ENCODE data around the gene DNM3.

DNA sequence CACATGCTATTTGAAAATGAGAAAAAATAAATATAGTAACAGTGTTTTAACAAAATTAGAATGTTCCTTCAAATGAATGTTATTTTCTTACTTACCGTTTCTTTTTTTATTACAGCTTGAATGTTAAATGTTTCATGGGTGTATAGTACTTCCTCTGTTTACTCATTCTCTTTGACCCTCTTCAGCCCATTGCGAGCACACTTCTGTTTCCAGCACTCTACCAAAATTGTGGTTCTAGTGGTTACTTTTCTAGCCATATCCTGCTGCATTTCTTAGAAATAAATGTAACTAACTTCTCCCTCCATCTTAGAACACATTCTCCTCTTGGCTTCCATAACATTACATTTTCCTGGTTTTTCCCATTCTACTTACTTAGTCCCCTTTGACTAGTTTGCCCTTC is 389.2 kb downstream of the DNM3 start:
- no peak for TF ChIP-seq EZH2 (IDR thresholded peaks at IDR 0.05; ENCODE audit: insufficient read depth, poor library complexity, severe bottlenecking)
- no peak for TF ChIP-seq EZH2phosphoT487 (IDR thresholded peaks at IDR 0.05; ENCODE audit: insufficient read depth, low read depth)

Measured in GM23248 (cell line).